Pulmonary artery endothelial cell (primary cell): ENCODE results near the gene S100A6. TPM values are rescaled to one million over a fixed set of nuclear protein-coding genes. Genes with fewer than 3 reads are reported as not detected.
"Not testable (repeated sequence)": the region's sequence is repeated elsewhere in the genome, so short reads cannot be mapped to it uniquely, and the experiment has no call there.

Source experiments
- DNase-seq: peaks from one replicate; pipeline ENCODE4 v3.0.0-alpha.2; 2011; ENCODE audit warnings: low read depth, low spot score
- total RNA-seq: library from RNA; depleted of rRNA; stranded (reverse); fragments of >200 nt; gene quantifications from 2 replicates; pipeline ENCODE4 v1.2.3, GENCODE V29; 2014

Gene S100A6
- total RNA-seq, 1 donor from 2014 or later = 1,896 TPM

- no peak for DNase-seq
These were observed 4.2 kb downstream of the S100A6 start for GRCh38 chr1:153531638-153532037.

GRCh38 chr1:153527683-153528040, 8.1 kb downstream of the S100A6 start:
- DNase-seq = no peak

DNA sequence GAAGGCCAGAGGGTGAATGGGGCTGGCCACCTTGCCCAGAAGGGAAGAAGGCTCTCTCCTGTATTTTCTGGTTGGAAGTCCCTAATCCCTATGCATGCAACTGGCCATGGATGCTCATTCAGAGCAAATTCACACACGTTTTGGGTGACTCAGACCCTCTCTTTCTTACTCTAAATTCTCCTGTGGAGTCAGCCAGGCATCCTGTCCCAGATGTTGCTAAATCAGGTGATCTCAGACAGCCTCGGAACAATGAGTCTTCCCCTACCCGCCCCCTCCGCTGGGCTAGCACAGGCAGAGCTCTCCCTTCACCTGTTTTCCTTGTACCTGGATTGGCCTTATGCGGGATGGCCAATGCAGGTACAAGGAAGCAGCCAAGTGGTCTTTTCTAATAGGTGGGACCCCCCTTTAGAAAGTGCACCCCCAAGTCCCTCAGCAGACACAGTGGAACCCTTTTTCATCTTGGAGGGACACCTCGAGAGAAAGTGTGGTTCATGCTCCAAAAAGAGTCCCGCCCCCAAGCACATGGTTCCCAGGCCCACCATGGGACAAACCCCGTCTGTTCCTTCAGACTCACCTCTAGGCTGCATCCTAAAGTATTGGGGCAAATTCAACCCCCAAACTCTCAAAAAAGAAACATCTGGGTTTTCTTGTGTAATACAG, 8.6 kb downstream of the S100A6 start:
- DNase-seq = no peak

GRCh38 chr1:153526132-153526543, 9.7 kb downstream of the S100A6 start:
- DNase-seq = no peak

DNA sequence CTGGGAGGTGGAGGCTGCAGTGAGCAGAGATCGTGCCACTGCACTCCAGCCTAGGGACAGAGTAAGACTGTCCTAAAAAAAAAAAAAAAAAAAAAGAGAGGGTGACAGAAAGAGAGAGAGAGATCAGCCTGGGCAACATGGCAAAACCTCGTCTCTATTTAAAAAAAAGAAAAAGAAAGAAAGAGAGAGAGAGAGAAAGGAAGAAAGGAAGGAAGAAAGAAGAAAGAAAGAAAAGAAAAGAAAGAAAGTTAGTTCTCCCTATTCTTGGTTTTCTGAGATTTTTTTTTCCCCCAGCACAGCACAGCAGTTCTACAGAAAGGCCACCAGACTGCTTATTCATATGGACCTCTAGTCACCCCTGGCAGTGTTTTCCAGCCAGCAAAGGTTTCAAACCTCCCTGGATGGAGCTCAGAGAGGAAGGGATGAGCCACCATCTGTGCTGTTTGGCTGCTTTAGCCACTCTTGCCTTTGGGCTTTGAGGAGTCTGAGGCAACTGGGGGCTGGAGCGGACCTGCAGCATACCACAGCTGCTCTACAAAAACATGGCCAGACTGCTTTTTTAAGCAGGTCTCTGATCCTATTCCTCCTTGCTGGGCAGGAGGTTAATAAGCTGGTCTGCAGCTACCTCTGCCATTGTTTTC, 10.6 kb downstream of the S100A6 start:
- no peak for DNase-seq

- not testable (repeated sequence) for DNase-seq
These were observed 13.3 kb downstream of the S100A6 start for GRCh38 chr1:153522353-153523048.

DNA sequence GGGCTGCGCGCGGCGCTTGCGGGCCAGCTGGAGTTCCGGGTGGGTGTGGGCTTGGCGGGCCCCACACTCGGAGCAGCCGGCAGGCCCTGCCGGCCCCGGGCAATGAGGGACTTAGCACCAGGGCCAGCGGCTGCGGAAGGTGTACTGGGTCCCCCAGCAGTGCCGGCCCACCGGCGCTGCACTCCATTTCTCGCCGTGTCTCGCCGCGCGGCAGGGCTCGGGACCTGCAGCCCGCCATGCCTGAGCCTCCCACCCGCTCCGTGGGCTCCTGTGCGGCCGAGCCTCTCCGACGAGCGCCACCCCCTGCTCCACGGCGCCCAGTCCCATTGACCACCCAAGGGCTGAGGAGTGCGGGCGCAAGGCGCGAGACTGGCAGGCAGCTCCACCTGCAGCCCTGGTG, 14.0 kb downstream of the S100A6 start:
- not testable (repeated sequence) for DNase-seq

- DNase-seq = no peak
These were observed 14.8 kb downstream of the S100A6 start for GRCh38 chr1:153520818-153521476.

- DNase-seq = not testable (repeated sequence)
These were observed 15.6 kb downstream of the S100A6 start for GRCh38 chr1:153520137-153520691.

GRCh38 chr1:153519242-153519641, 16.5 kb downstream of the S100A6 start:
- DNase-seq = no peak

DNA sequence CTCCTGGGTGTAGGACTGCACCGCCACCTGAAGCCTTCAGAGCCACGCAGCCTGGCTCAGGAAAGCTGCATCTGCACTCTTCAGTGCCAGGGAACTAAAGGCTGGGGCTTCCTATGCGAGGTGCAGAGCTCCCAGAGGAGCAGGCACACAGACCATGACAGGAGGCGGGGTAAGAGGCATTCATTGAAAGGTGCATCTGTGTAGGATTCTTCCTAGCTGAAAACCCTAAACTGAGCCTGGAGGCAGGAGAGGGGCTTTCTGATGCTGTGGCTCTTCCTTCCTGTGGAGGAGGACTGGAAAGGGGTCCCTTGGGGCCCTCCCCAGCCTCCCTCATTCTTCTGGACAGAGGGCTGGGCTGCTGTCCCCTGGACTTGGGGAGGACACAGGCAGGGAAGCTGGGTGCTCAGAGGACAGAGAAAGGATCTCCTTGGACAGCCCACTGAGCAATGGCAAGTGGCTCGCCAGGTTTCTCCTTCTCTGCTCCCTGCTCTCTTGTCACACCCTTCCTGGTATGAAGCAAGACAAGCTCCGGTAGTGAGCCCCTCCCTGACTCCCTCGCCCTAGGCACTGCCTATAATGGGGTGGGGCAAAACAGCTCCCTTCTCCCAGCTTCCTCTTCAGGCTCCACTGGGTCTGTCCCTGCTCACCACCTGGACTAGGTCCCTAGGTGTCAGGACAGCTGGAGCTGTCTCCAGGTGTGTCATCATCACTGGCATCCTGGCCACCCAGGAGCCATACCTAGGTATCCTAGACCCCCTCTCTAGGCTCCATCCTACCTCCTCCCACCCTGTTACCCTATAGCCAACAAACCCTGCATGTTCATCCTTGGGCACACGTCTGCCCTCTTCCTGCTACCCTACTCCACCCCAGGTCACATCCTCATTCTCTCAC, 20.0 kb downstream of the S100A6 start:
- DNase-seq = no peak

DNA sequence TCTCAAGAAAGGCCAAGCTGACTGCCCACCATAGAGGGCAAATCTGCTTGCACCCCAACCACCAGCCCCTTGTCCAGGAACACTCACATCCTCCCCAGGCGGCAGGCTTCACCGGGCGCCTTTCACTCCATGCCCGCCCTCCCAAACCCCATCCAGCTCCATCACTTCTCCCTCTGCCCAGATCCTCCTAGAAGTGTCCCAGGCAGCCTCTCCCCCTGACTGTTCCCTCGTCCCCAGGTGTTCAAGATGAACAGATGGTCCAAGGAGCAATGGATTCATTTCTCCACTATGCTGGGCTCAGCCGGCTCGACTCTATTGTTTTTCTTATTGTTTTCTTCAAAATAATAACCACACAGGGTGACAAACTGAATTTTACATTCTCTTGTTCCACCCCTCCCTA, 22.1 kb downstream of the S100A6 start:
- no peak for DNase-seq

DNA sequence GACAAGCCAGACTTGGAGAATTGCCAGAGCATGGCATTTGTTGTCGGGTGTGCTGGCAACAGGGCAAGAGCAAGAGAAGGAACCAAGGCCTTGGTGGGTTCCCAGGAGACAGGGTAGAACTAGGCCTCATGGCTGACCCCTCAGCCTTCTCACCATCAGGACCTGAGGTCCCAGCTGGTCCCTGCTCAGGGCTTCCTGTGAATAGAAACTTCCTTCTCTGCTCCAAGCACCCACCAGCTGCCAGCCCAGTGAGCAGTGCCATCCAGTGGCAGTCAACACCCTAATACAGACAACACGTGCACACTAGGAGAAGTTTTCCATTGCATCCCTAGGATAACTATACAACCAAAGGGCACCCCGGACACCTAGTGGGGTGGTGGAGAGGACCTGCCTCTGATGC, 22.8 kb downstream of the S100A6 start:
- DNase-seq = no peak

DNA sequence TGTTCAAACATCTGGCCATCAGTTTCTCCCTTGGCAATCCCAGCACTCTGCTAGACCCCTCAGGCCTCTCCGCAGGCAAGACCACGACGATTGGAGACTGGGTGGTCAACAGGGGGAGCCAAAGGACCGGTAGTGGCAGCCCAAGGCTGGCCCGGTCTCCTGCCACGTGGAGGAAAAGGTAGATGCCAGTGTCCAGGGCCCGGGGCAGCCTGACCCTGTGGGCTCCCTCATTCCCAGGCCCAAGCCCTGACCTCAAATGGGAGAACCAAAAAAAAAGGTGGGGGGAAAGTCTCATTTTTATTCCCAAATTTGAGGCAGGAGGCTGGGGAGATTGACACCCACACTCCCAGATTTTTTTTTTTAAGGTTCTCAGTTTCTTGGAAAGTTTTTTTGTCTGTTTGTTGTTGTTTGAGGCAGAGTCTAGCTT, 24.8 kb downstream of the S100A6 start:
- DNase-seq = peak; percentile 27

GRCh38 chr1:153509729-153510354, 25.9 kb downstream of the S100A6 start:
- no peak for DNase-seq

GRCh38 chr1:153509036-153509435, 26.8 kb downstream of the S100A6 start:
- DNase-seq = no peak

DNA sequence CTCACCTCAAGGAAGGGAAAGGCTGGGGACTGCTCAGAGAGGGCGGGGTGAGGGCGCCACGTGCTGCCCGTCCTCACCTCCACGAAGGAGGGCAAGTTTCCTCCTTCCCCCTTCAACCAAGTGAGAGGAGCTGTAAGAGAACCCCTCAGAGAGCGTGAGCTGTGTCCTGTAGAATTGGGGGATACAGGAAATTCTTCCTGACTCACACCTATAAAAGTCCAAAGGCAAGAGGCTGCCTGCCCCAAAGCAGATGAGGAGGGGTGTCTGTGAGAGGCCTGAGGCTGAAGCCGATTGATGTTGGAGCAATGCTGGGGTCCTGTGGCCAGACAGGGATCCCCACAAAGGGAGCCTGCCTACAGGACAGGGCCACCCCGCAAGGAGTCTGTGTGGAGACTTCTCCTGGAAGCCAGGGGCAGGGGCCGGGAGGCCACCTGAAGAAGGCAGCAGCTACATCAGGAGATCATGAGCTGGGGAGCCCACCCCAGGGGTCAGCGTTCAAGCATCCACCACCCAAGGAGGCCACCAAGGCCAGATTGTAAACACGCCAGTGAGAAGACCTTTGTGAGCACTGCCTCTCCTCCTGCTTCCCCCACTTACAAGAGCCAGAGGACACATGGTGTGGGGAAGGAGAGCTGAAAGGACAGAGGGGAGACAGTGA, 27.7 kb downstream of the S100A6 start:
- no peak for DNase-seq

GRCh38 chr1:153506831-153507413, 28.9 kb downstream of the S100A6 start:
- no peak for DNase-seq

- DNase-seq = no peak
These were observed 29.4 kb downstream of the S100A6 start for GRCh38 chr1:153506386-153506785.
